Prostate gland (tissue), 2 donors: Measurements from ENCODE around the gene ADAMTS20. TPM values are rescaled to one million over a fixed set of nuclear protein-coding genes. Genes with fewer than 3 reads are reported as not detected.

Source experiments
- DNase-seq: peaks from one replicate; pipeline ENCODE4 v3.0.0-alpha.2; 2019; ENCODE audit warnings: low spot score
- H3K27ac ChIP-seq, 2 donors: fragments of 200-600 bp; sonication (generic); 2 replicates each; pipeline ENCODE4 v1.5.1; 2017 to 2019
- H3K27me3 ChIP-seq: fragments of 200-600 bp; sonication (generic); replicated peaks from 2 replicates; pipeline ENCODE4 v1.5.1; 2019; ENCODE audit not compliant: insufficient read depth
- H3K36me3 ChIP-seq, 2 donors: fragments of 200-600 bp; sonication (generic); 1 replicate in 1 of 2; 2 replicates in 1 of 2; pipeline versions ENCODE4 v1.5.1 to v1.8.1; 2017 to 2019
- H3K4me1 ChIP-seq: fragments of 200-600 bp; sonication (generic); replicated peaks from 2 replicates; pipeline ENCODE4 v1.5.1; 2019
- H3K4me3 ChIP-seq, 2 donors: fragments of 200-600 bp; sonication (generic); 2 replicates each; pipeline ENCODE4 v1.5.1; 2017 to 2019
- H3K9me3 ChIP-seq: fragments of 200-600 bp; sonication (generic); 2 replicates; pipeline ENCODE4 v1.5.1; 2017
- CTCF ChIP-seq, 4 experiments: fragments of 200-600 bp in 2 of 4; fragments of 450-650 bp in 2 of 4; sonication (generic) in 2 of 4; IDR thresholded peaks; 1 replicate in 3 of 4; 2 replicates in 1 of 4; pipeline ENCODE4 v1.5.1; 2016 to 2019; ENCODE audit warnings: antibody characterized with exemption in 4 of 4, mild to moderate bottlenecking in 2 of 4, moderate library complexity in 2 of 4
- POLR2A ChIP-seq: fragments of 450-650 bp; IDR thresholded peaks from one replicate; pipeline ENCODE4 v1.6.1; 2016; ENCODE audit warnings: antibody characterized with exemption, mild to moderate bottlenecking
- POLR2AphosphoS5 ChIP-seq: sonication (generic); formaldehyde crosslinking; IDR thresholded peaks from one replicate; pipeline ENCODE4 v1.6.1; 2017; ENCODE audit warnings: antibody characterized with exemption
- WGBS: methylation state at CpG from one replicate; pipeline ENCODE4 v1.1.5; 2018; 5-methylcytosine and 5-hydroxymethylcytosine counted together
- intact Hi-C: fragments of 100-400 bp; cut with DNase I; formaldehyde crosslinking; loops from one replicate; pipeline ENCODE4 v1.14.2; 2022
- total RNA-seq, 2 donors: library from RNA; depleted of rRNA; stranded (reverse); fragments of >200 nt; gene quantifications; one replicate each; pipeline ENCODE4 v1.1.0, GENCODE V29; 2016

ADAMTS20 gene
- total RNA-seq, 2 donors from 2014 or later = 0.23 TPM; not detected in 1

- no peaks in the 10 kb centered on the region for H3K27me3 ChIP-seq
- H3K27ac ChIP-seq = no peak overlapping the region
- no peak overlapping the region for H3K4me3 ChIP-seq
- H3K9me3 ChIP-seq = no peaks in the 10 kb centered on the region
- TF ChIP-seq CTCF (IDR thresholded peaks at IDR 0.05) = no peak
- no peak for TF ChIP-seq POLR2AphosphoS5
- no peak for TF ChIP-seq POLR2A
- no peak for DNase-seq
- 78% methylated on average over 1 of the region's 1 CpG for WGBS
- no peaks in the 10 kb centered on the region for H3K36me3 ChIP-seq
- H3K4me1 ChIP-seq = no peaks in the 10 kb centered on the region
- intact Hi-C loops = no loop called here
Measured at GRCh38 chr12:43406801-43407200, 145.2 kb downstream of the ADAMTS20 start.

DNA sequence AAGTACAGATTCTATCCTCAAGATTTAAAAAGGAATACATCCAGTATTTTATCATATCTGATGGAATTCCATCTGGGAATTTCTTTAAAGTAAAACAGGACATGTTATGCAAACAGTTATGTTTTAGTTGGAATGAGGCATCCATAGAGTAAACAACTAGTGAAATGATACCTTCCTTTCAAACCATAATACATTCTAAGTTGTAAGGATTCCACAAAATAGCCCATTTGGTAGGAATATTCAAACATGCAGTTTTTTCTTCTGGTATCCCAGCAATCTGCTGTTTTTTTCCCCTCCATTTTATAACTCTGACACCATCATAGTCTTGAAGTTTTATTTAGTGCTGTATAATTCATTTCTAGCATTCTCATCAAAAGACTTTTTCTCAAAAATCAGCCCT is 149.6 kb downstream of the ADAMTS20 start:
- DNase-seq = no peak
- no peak for TF ChIP-seq POLR2AphosphoS5
- TF ChIP-seq POLR2A = no peak
- TF ChIP-seq CTCF (IDR thresholded peaks at IDR 0.05) = no peak
- intact Hi-C loops = no loop called here
- no peak overlapping the region for H3K4me3 ChIP-seq
- no peaks in the 10 kb centered on the region for H3K9me3 ChIP-seq
- no peak overlapping the region for H3K27ac ChIP-seq
- H3K27me3 ChIP-seq = no peaks in the 10 kb centered on the region
- no peaks in the 10 kb centered on the region for H3K36me3 ChIP-seq
- H3K4me1 ChIP-seq = no peaks in the 10 kb centered on the region

DNA sequence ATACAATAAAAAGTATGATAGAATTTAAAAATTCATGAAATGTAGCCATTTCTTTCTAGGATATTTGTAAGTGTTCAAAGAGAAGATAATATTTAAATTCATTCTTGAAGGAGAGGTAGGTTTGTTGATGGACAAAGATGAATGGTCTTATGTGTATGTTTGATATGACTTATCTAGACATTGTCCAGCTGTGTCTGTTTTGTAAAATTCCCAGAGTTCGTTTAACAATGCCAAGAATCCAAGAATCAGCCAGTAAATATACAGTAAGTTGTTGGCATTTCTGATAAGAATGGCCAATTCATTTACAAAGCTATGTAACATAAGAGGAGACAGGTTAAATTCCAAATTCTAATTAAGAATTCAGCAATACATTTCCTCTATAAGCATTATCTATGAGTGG is 150.9 kb downstream of the ADAMTS20 start:
- H3K27ac ChIP-seq = no peak overlapping the region
- H3K27me3 ChIP-seq = no peaks in the 10 kb centered on the region
- no peaks in the 10 kb centered on the region for H3K36me3 ChIP-seq
- no peak for DNase-seq
- no peak overlapping the region for H3K4me3 ChIP-seq
- intact Hi-C loops = no loop called here
- H3K4me1 ChIP-seq = no peaks in the 10 kb centered on the region
- no peak for TF ChIP-seq POLR2AphosphoS5
- no peak for TF ChIP-seq CTCF (IDR thresholded peaks at IDR 0.05)
- no peak for TF ChIP-seq POLR2A
- no peaks in the 10 kb centered on the region for H3K9me3 ChIP-seq
- 24% methylated on average over 1 of the region's 1 CpG for WGBS

GRCh38 chr12:43396671-43397070 is 155.3 kb downstream of the ADAMTS20 start:
- no peak for DNase-seq
- Histone ChIP-seq H3K27me3 (no peaks in the 10 kb centered on the region), H3K4me3 (no peak overlapping the region), H3K27ac (no peak overlapping the region), H3K4me1 (no peaks in the 10 kb centered on the region), H3K36me3 (no peaks in the 10 kb centered on the region), H3K9me3 (no peaks in the 10 kb centered on the region)
- no peak for TF ChIP-seq POLR2AphosphoS5
- no peak for TF ChIP-seq POLR2A
- no peak for TF ChIP-seq CTCF (IDR thresholded peaks at IDR 0.05)
- intact Hi-C loops = no loop called here
- WGBS = 73% methylated on average over 5 of the region's 5 CpGs

GRCh38 chr12:43392116-43392515 is 159.9 kb downstream of the ADAMTS20 start:
- Histone ChIP-seq H3K4me3 (no peak overlapping the region), H3K9me3 (no peaks in the 10 kb centered on the region), H3K4me1 (no peaks in the 10 kb centered on the region), H3K27me3 (no peaks in the 10 kb centered on the region), H3K27ac (no peak overlapping the region), H3K36me3 (no peaks in the 10 kb centered on the region)
- intact Hi-C loops = no loop called here
- no peak for TF ChIP-seq CTCF (IDR thresholded peaks at IDR 0.05)
- TF ChIP-seq POLR2A = no peak
- no peak for TF ChIP-seq POLR2AphosphoS5
- WGBS = 58% methylated on average over 2 of the region's 2 CpGs
- no peak for DNase-seq
